Trophoblast cell (in vitro differentiated cells and primary cell): ENCODE measurements around the gene FLT3.

ENCODE experiments used
- DNase-seq, 2 donors: peaks; one replicate each; pipeline ENCODE4 v3.0.0-alpha.2; 2016
- H2AFZ ChIP-seq: 2 replicates; pipeline ENCODE4 v1.6.1; 2013; ENCODE audit warnings: low read length, moderate library complexity, mild to moderate bottlenecking; ENCODE audit not compliant: insufficient read depth, poor library complexity
- H2AK5ac ChIP-seq: 2 replicates; pipeline ENCODE4 v1.6.1; 2013; ENCODE audit warnings: mild to moderate bottlenecking, low read length
- H2BK120ac ChIP-seq: 2 replicates; pipeline ENCODE4 v1.6.1; 2013; ENCODE audit warnings: low read length, mild to moderate bottlenecking, moderate library complexity; ENCODE audit not compliant: insufficient read depth, poor library complexity
- H2BK12ac ChIP-seq: 2 replicates; pipeline ENCODE4 v1.6.1; 2013; ENCODE audit warnings: mild to moderate bottlenecking, low read length, moderate library complexity
- H2BK5ac ChIP-seq: 2 replicates; pipeline ENCODE4 v1.6.1; 2013; ENCODE audit warnings: low read length, low read depth, moderate library complexity, mild to moderate bottlenecking; ENCODE audit not compliant: poor library complexity
- H3K14ac ChIP-seq: 2 replicates; pipeline ENCODE4 v1.6.1; 2013; ENCODE audit warnings: mild to moderate bottlenecking, low read length
- H3K18ac ChIP-seq: 2 replicates; pipeline ENCODE4 v1.6.1; 2013; ENCODE audit warnings: mild to moderate bottlenecking, low read length
- H3K23ac ChIP-seq: 2 replicates; pipeline ENCODE4 v1.6.1; 2013; ENCODE audit warnings: low read length
- H3K27ac ChIP-seq: 2 replicates; pipeline ENCODE4 v1.5.1; 2013; ENCODE audit warnings: low read depth, mild to moderate bottlenecking, inconsistent platforms, low read length, moderate library complexity
- H3K27me3 ChIP-seq: 2 replicates; pipeline ENCODE4 v1.6.1; 2013; ENCODE audit warnings: inconsistent platforms, mild to moderate bottlenecking, low read length, moderate library complexity; ENCODE audit not compliant: insufficient read depth
- H3K36me3 ChIP-seq, 2 experiments: 1 replicate in 1 of 2; 2 replicates in 1 of 2; pipeline ENCODE4 v1.6.1; 2013; ENCODE audit warnings: low read length in 2 of 2, mild to moderate bottlenecking in 2 of 2, moderate library complexity in 1 of 2; ENCODE audit not compliant: insufficient read depth in 2 of 2, control insufficient read depth in 1 of 2
- H3K4ac ChIP-seq: 2 replicates; pipeline ENCODE4 v1.6.1; 2013; ENCODE audit warnings: low read depth, mild to moderate bottlenecking, low read length, moderate library complexity
- H3K4me1 ChIP-seq, 2 experiments: 1 replicate in 1 of 2; 2 replicates in 1 of 2; pipeline ENCODE4 v1.6.1; 2013; ENCODE audit warnings: low read length in 2 of 2, mild to moderate bottlenecking in 2 of 2, moderate library complexity in 1 of 2; ENCODE audit not compliant: insufficient read depth in 2 of 2, control insufficient read depth in 1 of 2
- H3K4me2 ChIP-seq: 2 replicates; pipeline ENCODE4 v1.6.1; 2013; ENCODE audit warnings: inconsistent platforms, mild to moderate bottlenecking, low read length, moderate library complexity
- H3K4me3 ChIP-seq: 2 replicates; pipeline ENCODE4 v1.5.1; 2013; ENCODE audit warnings: mild to moderate bottlenecking, low read depth, low read length, inconsistent platforms
- H3K79me1 ChIP-seq: one replicate; pipeline ENCODE4 v1.6.1; 2013; ENCODE audit warnings: low read length
- H3K79me2 ChIP-seq: 2 replicates; pipeline ENCODE4 v1.6.1; 2013; ENCODE audit warnings: low read length, mild to moderate bottlenecking; ENCODE audit not compliant: control insufficient read depth, insufficient read depth, poor library complexity
- H3K9ac ChIP-seq: 2 replicates; pipeline ENCODE4 v1.6.1; 2013; ENCODE audit warnings: mild to moderate bottlenecking, low read length
- H3K9me3 ChIP-seq: 2 replicates; pipeline ENCODE4 v1.6.1; 2013; ENCODE audit warnings: low read depth, mild to moderate bottlenecking, control low read depth, inconsistent platforms, low read length; ENCODE audit not compliant: insufficient read depth
- H4K12ac ChIP-seq: 2 replicates; pipeline ENCODE4 v1.6.1; 2013; ENCODE audit warnings: low read depth, mild to moderate bottlenecking, low read length, moderate library complexity
- H4K8ac ChIP-seq: 2 replicates; pipeline ENCODE4 v1.6.1; 2013; ENCODE audit warnings: low read depth, mild to moderate bottlenecking, low read length, moderate library complexity
- H4K91ac ChIP-seq: one replicate; pipeline ENCODE4 v1.6.1; 2013; ENCODE audit warnings: low read depth, mild to moderate bottlenecking, low read length, moderate library complexity
- WGBS: extraction: QIAGEN DNeasy Blood & Tissue Kit; methylation state at CpG from one replicate; pipeline ENCODE4 v1.1.7; 2013; ENCODE audit warnings: missing lambda C conversion rate; ENCODE audit not compliant: insufficient read length, insufficient coverage; ENCODE audit errors: extremely low coverage; 5-methylcytosine and 5-hydroxymethylcytosine counted together

The FLT3 gene

GRCh38 chr13:27972478-27972820, 127.9 kb downstream of the FLT3 start:
- no CpG with 5 or more reads among the region's 2 CpGs for WGBS
- Histone ChIP-seq H3K4me2 (no peak overlapping the region), H3K27ac (no peak overlapping the region), H4K91ac (no peak overlapping the region), H3K9ac (no peak overlapping the region), H2BK5ac (no peak overlapping the region), H2BK120ac (no peak overlapping the region), H3K9me3 (peaks cover 3% of the 10 kb centered on the region), H3K14ac (no peak overlapping the region), H3K4ac (no peak overlapping the region), H2AFZ (no peak overlapping the region), H3K4me3 (peak overlapping the region; percentile 13), H3K4me1 (peaks cover 24 to 25% of the 10 kb centered on the region in 2 experiments), H2AK5ac (no peak overlapping the region), H3K79me2 (no peaks in the 10 kb centered on the region), H3K79me1 (peaks cover 2% of the 10 kb centered on the region), H3K23ac (no peak overlapping the region), H3K36me3 (no peaks in the 10 kb centered on the region), H4K8ac (no peak overlapping the region), H3K18ac (no peak overlapping the region), H3K27me3 (peaks cover 73% of the 10 kb centered on the region), H2BK12ac (no peak overlapping the region), H4K12ac (no peak overlapping the region)
- DNase-seq, result no peak

- H2BK12ac ChIP-seq, result no peak overlapping the region
- H3K9me3 ChIP-seq, result peaks cover 3% of the 10 kb centered on the region
- H3K4me1 ChIP-seq, result peaks cover 29 to 30% of the 10 kb centered on the region in 2 experiments
- H3K14ac ChIP-seq, result no peak overlapping the region
- no peak overlapping the region for H3K9ac ChIP-seq
- H3K27me3 ChIP-seq, result peaks cover 72% of the 10 kb centered on the region
- no peak overlapping the region for H2AFZ ChIP-seq
- H3K4me2 ChIP-seq, result peak overlapping the region; percentile 2
- H3K4ac ChIP-seq, result no peak overlapping the region
- no peak overlapping the region for H2BK120ac ChIP-seq
- H3K36me3 ChIP-seq, result no peaks in the 10 kb centered on the region
- no peak overlapping the region for H3K27ac ChIP-seq
- H3K23ac ChIP-seq, result no peak overlapping the region
- H4K8ac ChIP-seq, result no peak overlapping the region
- H3K18ac ChIP-seq, result no peak overlapping the region
- WGBS, result no CpG with 5 or more reads among the region's 7 CpGs
- DNase-seq, result no peak
- peak overlapping the region; percentile 13 for H3K4me3 ChIP-seq
- H3K79me1 ChIP-seq, result peaks cover 2% of the 10 kb centered on the region
- H3K79me2 ChIP-seq, result no peaks in the 10 kb centered on the region
- H4K91ac ChIP-seq, result no peak overlapping the region
- no peak overlapping the region for H4K12ac ChIP-seq
- no peak overlapping the region for H2AK5ac ChIP-seq
- H2BK5ac ChIP-seq, result no peak overlapping the region
Measured at GRCh38 chr13:27971776-27972477, 128.4 kb downstream of the FLT3 start.

- no peak overlapping the region for H3K9ac ChIP-seq
- H3K14ac ChIP-seq, result no peak overlapping the region
- no peak overlapping the region for H2AK5ac ChIP-seq
- H3K4me3 ChIP-seq, result no peak overlapping the region
- no CpG with 5 or more reads among the region's 13 CpGs for WGBS
- peaks cover 33 to 36% of the 10 kb centered on the region in 2 experiments for H3K4me1 ChIP-seq
- H4K8ac ChIP-seq, result no peak overlapping the region
- no peak overlapping the region for H3K23ac ChIP-seq
- H2AFZ ChIP-seq, result no peak overlapping the region
- no peak overlapping the region for H4K12ac ChIP-seq
- no peak overlapping the region for H3K4ac ChIP-seq
- no peak overlapping the region for H2BK120ac ChIP-seq
- H2BK12ac ChIP-seq, result no peak overlapping the region
- H3K36me3 ChIP-seq, result no peaks in the 10 kb centered on the region
- H3K4me2 ChIP-seq, result peak overlapping the region; percentile 2
- no peak for DNase-seq
- H3K27me3 ChIP-seq, result peaks cover 69% of the 10 kb centered on the region
- H4K91ac ChIP-seq, result no peak overlapping the region
- H3K79me1 ChIP-seq, result peaks cover 5% of the 10 kb centered on the region
- H3K79me2 ChIP-seq, result no peaks in the 10 kb centered on the region
- H3K18ac ChIP-seq, result no peak overlapping the region
- H2BK5ac ChIP-seq, result no peak overlapping the region
- no peak overlapping the region for H3K27ac ChIP-seq
- peaks cover 3% of the 10 kb centered on the region for H3K9me3 ChIP-seq
Measured at GRCh38 chr13:27971236-27971645, 129.1 kb downstream of the FLT3 start.

GRCh38 chr13:27970382-27971235, 129.8 kb downstream of the FLT3 start:
- Histone ChIP-seq H3K9me3 (peaks cover 3% of the 10 kb centered on the region), H4K91ac (no peak overlapping the region), H3K9ac (no peak overlapping the region), H2BK120ac (no peak overlapping the region), H3K79me1 (peaks cover 5% of the 10 kb centered on the region), H3K18ac (no peak overlapping the region), H3K4me1 (peaks cover 38 to 39% of the 10 kb centered on the region in 2 experiments), H3K27me3 (peaks cover 63% of the 10 kb centered on the region), H2AFZ (no peak overlapping the region), H4K12ac (no peak overlapping the region), H2BK12ac (no peak overlapping the region), H3K27ac (no peak overlapping the region), H3K4me2 (peak overlapping the region; percentile 14), H2AK5ac (no peak overlapping the region), H3K4me3 (no peak overlapping the region), H3K4ac (no peak overlapping the region), H3K36me3 (no peaks in the 10 kb centered on the region), H4K8ac (no peak overlapping the region), H3K23ac (no peak overlapping the region), H3K14ac (no peak overlapping the region), H2BK5ac (no peak overlapping the region), H3K79me2 (no peaks in the 10 kb centered on the region)
- no CpG with 5 or more reads among the region's 53 CpGs for WGBS
- no peak for DNase-seq
